GM12878 (cell line): ENCODE data around the gene LGALS9C. TPM values are rescaled to one million over a fixed set of nuclear protein-coding genes. Genes with fewer than 3 reads are reported as not detected.
"Not testable (repeated sequence)": the region's sequence is repeated elsewhere in the genome, so short reads cannot be mapped to it uniquely, and the experiment has no call there.

Source experiments
- ATAC-seq: fragments of 200-7000 bp; cut with Tn5 transposase; 3 replicates; pipeline ENCODE4 v1.9.1; 2020; ENCODE audit warnings: mild to moderate bottlenecking, moderate library complexity
- BruUV-seq: library from RNA; stranded (reverse); fragments of 400-500 nt; replicated peaks from 2 replicates; lab custom pipeline; 2021; lab: Mats Ljungman, UMichigan
- CTCF ChIA-PET: fragments of 300-600 bp; sonication (Branson Sonifier 250); formaldehyde crosslinking; extraction: SDS; loops from one replicate; lab custom pipeline; 2021; ENCODE audit warnings: inconsistent platforms; lab: Yijun Ruan, JAX
- POLR2A ChIA-PET: fragments of 350-600 bp; formaldehyde crosslinking; extraction: SDS; loops from one replicate; lab custom pipeline; 2021; ENCODE audit warnings: inconsistent platforms; lab: Charles Lee
- RAD21 ChIA-PET: fragments of 300-600 bp; sonication (Branson Sonifier 250); formaldehyde crosslinking; loops from one replicate; lab custom pipeline; 2023; ENCODE audit warnings: antibody characterized with exemption; ENCODE audit not compliant: unreplicated experiment; lab: Charles Lee
- SMC1A ChIA-PET: fragments of 300-600 bp; sonication (Branson Sonifier 250); formaldehyde crosslinking; loops from one replicate; lab custom pipeline; 2023; ENCODE audit not compliant: unreplicated experiment, uncharacterized antibody; lab: Charles Lee
- DNase-seq: peaks from one replicate; pipeline ENCODE4 v3.0.0-alpha.2; 2011; ENCODE audit warnings: low read depth, low spot score
- FAIRE-seq: peaks from 3 replicates; lab custom pipeline; 2011; peaks lifted over from hg19 to GRCh38; lab: Jason Lieb, UNC
- H2AFZ ChIP-seq: 2 replicates; pipeline ENCODE4 v1.6.0; 2011; ENCODE audit warnings: low read depth, low read length, control low read depth; ENCODE audit not compliant: control insufficient read depth
- H3K27ac ChIP-seq: 2 replicates; pipeline ENCODE4 v1.5.1; 2011; ENCODE audit warnings: control low read depth; ENCODE audit not compliant: control insufficient read depth, insufficient read depth
- H3K27me3 ChIP-seq, 2 experiments: replicated peaks in 1 of 2; 2 replicates each; pipeline versions ENCODE4 v1.6.0 to v1.6.1; 2011; ENCODE audit warnings: low read length in 1 of 2; ENCODE audit not compliant: control insufficient read depth in 2 of 2, insufficient read depth in 2 of 2
- H3K36me3 ChIP-seq, 2 experiments: 2 replicates each; pipeline ENCODE4 v1.5.1; 2011; ENCODE audit warnings: low read length in 1 of 2; ENCODE audit not compliant: control insufficient read depth in 2 of 2, insufficient read depth in 2 of 2
- H3K4me1 ChIP-seq: 2 replicates; pipeline ENCODE4 v1.6.1; 2011; ENCODE audit warnings: mild to moderate bottlenecking, low read length, moderate library complexity, mixed read lengths; ENCODE audit not compliant: control insufficient read depth, insufficient read depth
- H3K4me2 ChIP-seq: 2 replicates; pipeline ENCODE4 v1.6.0; 2011; ENCODE audit warnings: control low read depth; ENCODE audit not compliant: control insufficient read depth, insufficient read depth
- H3K4me3 ChIP-seq: fragments of 200-600 bp; sonication (generic); 2 replicates; pipeline ENCODE4 v1.5.1; 2016
- H3K79me2 ChIP-seq: 2 replicates; pipeline ENCODE4 v1.6.0; 2011; ENCODE audit warnings: low read length; ENCODE audit not compliant: control insufficient read depth, insufficient read depth
- H3K9ac ChIP-seq: 2 replicates; pipeline ENCODE4 v1.8.0; 2011; ENCODE audit warnings: low read length, control low read depth, mixed read lengths; ENCODE audit not compliant: control insufficient read depth, insufficient read depth
- H3K9me3 ChIP-seq: replicated peaks from 3 replicates; pipeline ENCODE4 v1.5.1; 2011; ENCODE audit warnings: mild to moderate bottlenecking, low read length; ENCODE audit not compliant: control insufficient read depth, insufficient read depth
- H4K20me1 ChIP-seq: 2 replicates; pipeline ENCODE4 v1.6.0; 2011; ENCODE audit not compliant: control insufficient read depth, insufficient read depth
- WGBS: methylation state at CpG from one replicate; pipeline ENCODE4 v1.1.6; 2016; ENCODE audit warnings: low lambda C conversion rate; ENCODE audit not compliant: insufficient replicate concordance, insufficient coverage; ENCODE audit errors: missing lambda C conversion rate; 5-methylcytosine and 5-hydroxymethylcytosine counted together
- in situ Hi-C: fragments of 300-500 bp; cut with MboI; formaldehyde crosslinking; loops from 9 replicates; pipeline ENCODE4 v1.14.3; 2018; ENCODE audit warnings: mixed read lengths
- intact Hi-C: fragments of 100-400 bp; cut with micrococcal nuclease; formaldehyde crosslinking; loops from one replicate; pipeline ENCODE4 v1.14.2; 2022; ENCODE audit not compliant: unreplicated experiment
- polyA plus RNA-seq, 11 experiments: library from polyadenylated mRNA; depleted of rRNA in 4 of 11; unstranded in 6 of 11; stranded (reverse) in 5 of 11; fragments of >200 nt; fragmentation: Nextera tagmentation in 4 of 11; fragmentation: Illumina TruSeq in 1 of 11; extraction: Ambion mirVana in 4 of 11; extraction: Trizol in 1 of 11; gene quantifications; 1 replicate in 1 of 11; 2 replicates in 10 of 11; pipeline versions ENCODE4 v1.2.1 to v1.2.3, GENCODE V29; 2011 to 2016; ENCODE audit warnings: inconsistent platforms in 2 of 11, missing spikeins in 2 of 11, low read depth in 1 of 11
- total RNA-seq, 4 experiments: library from RNA; depleted of rRNA in 3 of 4; stranded (reverse); fragments of >200 nt in 3 of 4; fragmentation: Illumina TruSeq in 1 of 4; extraction: Trizol in 1 of 4; gene quantifications; 2 replicates each; pipeline versions ENCODE4 v1.2.1 to v1.2.3, GENCODE V29; 2013 to 2021

Gene LGALS9C
- total and polyA plus RNA-seq, 10 of the 15 experiments (the other 5 are each of a cell fraction or from before 2014, with no cell fraction given): 0.18 to 2.0 (median 1.1) TPM; not detected in 1

- H3K27ac ChIP-seq, H3K36me3 ChIP-seq, intact Hi-C loops, H3K9me3 ChIP-seq, H3K27me3 ChIP-seq, BruUV-seq, RAD21 ChIA-PET, SMC1A ChIA-PET, H3K79me2 ChIP-seq, H3K4me3 ChIP-seq, H3K4me1 ChIP-seq, CTCF ChIA-PET, FAIRE-seq, DNase-seq, H3K4me2 ChIP-seq, ATAC-seq, in situ Hi-C loops, H4K20me1 ChIP-seq, H3K9ac ChIP-seq, POLR2A ChIA-PET, H2AFZ ChIP-seq: not testable (repeated sequence)
- WGBS: no CpG with 5 or more reads among the region's 3 CpGs
Measured at GRCh38 chr17:18481775-18482174, 5.2 kb downstream of the LGALS9C start.

- intact Hi-C loops, H3K4me3 ChIP-seq, POLR2A ChIA-PET, DNase-seq, H3K36me3 ChIP-seq, CTCF ChIA-PET, SMC1A ChIA-PET, H3K9me3 ChIP-seq, BruUV-seq, H2AFZ ChIP-seq, in situ Hi-C loops, H3K27ac ChIP-seq, H3K4me1 ChIP-seq, H3K4me2 ChIP-seq, H3K79me2 ChIP-seq, H3K27me3 ChIP-seq, H4K20me1 ChIP-seq, ATAC-seq, H3K9ac ChIP-seq, RAD21 ChIA-PET, FAIRE-seq: not testable (repeated sequence)
- WGBS: 0% methylated on average over 5 of the region's 10 CpGs
Measured at GRCh38 chr17:18485936-18486464, 9.4 kb downstream of the LGALS9C start.

DNA sequence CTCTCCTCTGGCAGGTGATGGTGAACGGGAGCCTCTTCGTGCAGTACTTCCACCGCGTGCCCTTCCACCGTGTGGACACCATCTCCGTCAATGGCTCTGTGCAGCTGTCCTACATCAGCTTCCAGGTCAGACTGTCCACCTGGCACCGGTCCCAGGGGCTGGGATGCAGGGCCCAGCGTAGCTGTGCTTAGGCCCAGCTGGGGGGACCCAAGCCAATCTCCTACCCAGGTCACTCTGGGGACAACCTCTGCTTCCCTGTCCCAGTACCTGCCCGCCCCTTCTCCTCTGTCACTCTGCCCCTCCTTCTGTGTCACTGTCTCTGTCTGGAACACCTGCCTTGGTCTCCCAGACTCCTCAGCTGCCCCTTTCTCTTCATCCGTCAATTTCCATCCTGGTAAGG lies 11.0 kb downstream of the LGALS9C start:
- POLR2A ChIA-PET: not testable (repeated sequence)

DNA sequence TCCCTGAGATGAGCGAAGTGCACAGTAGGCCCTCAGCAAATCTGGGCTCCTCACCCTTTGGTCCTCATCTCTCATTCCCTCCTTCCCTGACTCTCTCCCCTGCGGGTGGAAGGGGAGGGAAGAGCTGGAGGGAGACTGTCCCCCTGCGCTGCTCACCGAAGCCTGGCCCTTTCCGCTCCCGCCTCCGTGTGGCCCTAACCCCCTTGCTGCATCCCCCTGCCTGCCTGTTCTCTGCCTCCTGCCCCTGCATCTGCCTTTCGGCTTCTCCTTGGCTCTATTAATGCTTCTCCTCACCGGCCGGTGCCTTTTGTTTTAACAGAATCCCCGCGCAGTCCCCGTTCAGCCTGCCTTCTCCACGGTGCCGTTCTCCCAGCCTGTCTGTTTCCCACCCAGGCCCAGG lies 12.0 kb downstream of the LGALS9C start:
- WGBS: 64% methylated on average over 13 of the region's 15 CpGs
- H3K9ac ChIP-seq, H3K9me3 ChIP-seq, DNase-seq, H3K4me2 ChIP-seq, H3K27me3 ChIP-seq, H2AFZ ChIP-seq, intact Hi-C loops, RAD21 ChIA-PET, BruUV-seq, ATAC-seq, H3K27ac ChIP-seq, H4K20me1 ChIP-seq, SMC1A ChIA-PET, CTCF ChIA-PET, FAIRE-seq, H3K36me3 ChIP-seq, H3K4me3 ChIP-seq, H3K79me2 ChIP-seq, H3K4me1 ChIP-seq, POLR2A ChIA-PET, in situ Hi-C loops: not testable (repeated sequence)

More for the DNA sequence above, 11.0 kb downstream of the LGALS9C start:
- RAD21 ChIA-PET, H3K9ac ChIP-seq, H3K27ac ChIP-seq, DNase-seq, CTCF ChIA-PET, ATAC-seq, H3K4me3 ChIP-seq, BruUV-seq, intact Hi-C loops, in situ Hi-C loops, H4K20me1 ChIP-seq, H3K4me2 ChIP-seq, H3K9me3 ChIP-seq, FAIRE-seq, H3K27me3 ChIP-seq, H3K36me3 ChIP-seq, SMC1A ChIA-PET, H3K79me2 ChIP-seq, H3K4me1 ChIP-seq, H2AFZ ChIP-seq: not testable (repeated sequence)
- WGBS: 4% methylated on average over 3 of the region's 10 CpGs
